HG03196 (cell line): ENCODE data around the gene PGM3.

Source experiments
- ATAC-seq: cut with Tn5 transposase; IDR thresholded peaks from one replicate; pipeline ENCODE4 v1.9.1; 2021; ENCODE audit not compliant: unreplicated experiment

PGM3 gene

GRCh38 chr6:83124553-83124952, 68.5 kb downstream of the PGM3 start:
- ATAC-seq = no peak

- ATAC-seq = no peak
Measured at GRCh38 chr6:83119742-83120300, 73.2 kb downstream of the PGM3 start.

GRCh38 chr6:83117802-83118201, 75.3 kb downstream of the PGM3 start:
- ATAC-seq = no peak
